HG03139 (cell line): ENCODE results near the gene ARID1B.

Experiments used
- ATAC-seq: cut with Tn5 transposase; IDR thresholded peaks from one replicate; pipeline ENCODE4 v1.9.1; 2021; ENCODE audit not compliant: unreplicated experiment

ARID1B gene

DNA sequence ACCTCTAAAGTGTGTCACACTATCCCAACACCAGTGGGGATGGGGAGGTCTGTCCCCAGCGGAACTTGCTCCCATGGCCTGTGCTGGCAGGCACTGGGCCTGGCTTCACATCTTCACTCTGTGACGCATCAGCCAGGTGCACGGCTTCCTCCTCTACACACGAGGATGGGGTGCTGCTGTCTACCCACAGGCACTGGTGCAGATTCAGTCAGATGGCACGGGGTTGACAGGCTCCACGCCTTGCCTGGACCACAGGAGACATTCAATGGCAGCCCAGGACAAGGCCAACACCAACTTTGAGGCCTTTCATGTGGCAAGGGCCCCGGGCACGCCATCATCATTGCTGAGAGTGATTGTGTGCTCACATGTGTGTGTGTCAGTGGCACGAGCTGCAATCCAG, 453.7 kb downstream of the ARID1B start:
- no peak for ATAC-seq

DNA sequence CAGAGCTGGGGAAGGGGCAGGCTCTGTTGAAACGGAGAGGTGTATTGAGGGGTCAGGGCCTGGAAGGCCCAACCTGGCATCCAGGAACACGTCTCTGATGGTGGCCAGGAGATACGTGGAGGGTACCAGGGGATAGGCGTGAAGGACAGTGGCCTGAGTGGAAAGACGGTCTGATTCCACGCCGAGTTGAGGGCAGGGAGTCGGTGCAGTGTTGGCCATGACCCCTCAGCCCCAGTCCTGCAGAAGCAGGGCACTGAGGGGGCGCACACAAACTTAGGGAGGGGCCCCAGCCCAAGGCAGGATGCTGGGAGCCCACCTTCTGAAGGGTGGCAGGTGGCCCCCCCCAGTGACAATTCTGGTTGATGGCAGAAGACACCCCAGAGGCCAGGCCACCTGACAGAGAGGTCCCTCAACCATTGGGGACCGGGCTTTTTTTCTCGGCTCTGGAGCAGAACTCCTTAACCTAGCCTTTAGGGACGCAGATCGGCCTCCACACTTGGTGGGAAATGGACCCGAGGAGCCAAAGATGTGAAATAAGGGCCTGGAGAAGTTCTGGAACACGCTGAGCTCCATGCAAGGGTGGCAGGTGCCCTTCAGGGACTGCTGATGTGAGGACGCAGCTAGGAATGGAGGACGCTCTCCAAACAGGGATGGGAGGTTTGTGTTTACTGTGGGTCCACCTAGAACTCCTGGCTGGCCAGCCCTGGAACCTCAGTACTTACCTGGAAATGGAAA, 455.1 kb downstream of the ARID1B start:
- ATAC-seq = no peak

- no peak for ATAC-seq
These were observed 456.0 kb downstream of the ARID1B start for GRCh38 chr6:157233156-157233555.

- no peak for ATAC-seq
These were observed 456.5 kb downstream of the ARID1B start for GRCh38 chr6:157233686-157234085.

GRCh38 chr6:157235600-157236039, 458.4 kb downstream of the ARID1B start:
- ATAC-seq = no peak

- ATAC-seq = no peak
These were observed 459.0 kb downstream of the ARID1B start for GRCh38 chr6:157236040-157236725.

DNA sequence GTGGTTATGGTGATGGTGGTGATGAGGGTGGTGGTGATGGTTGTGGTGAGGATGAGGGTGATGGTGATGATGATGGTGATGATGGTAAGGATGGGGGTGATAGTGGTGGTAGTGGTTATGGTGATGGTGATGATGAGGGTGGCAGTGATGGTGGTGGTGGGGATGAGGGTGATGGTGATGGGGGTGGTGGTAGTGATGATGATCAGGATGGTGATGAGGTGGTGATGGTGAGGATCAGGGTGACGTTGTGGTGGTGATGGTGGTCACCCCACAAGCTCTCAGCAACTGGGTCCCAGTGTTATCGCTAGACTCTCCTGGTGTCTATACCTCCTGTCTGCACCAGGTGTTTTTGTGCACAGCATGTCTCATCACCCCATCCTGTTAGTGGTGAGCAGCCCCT, 461.2 kb downstream of the ARID1B start:
- no peak for ATAC-seq

DNA sequence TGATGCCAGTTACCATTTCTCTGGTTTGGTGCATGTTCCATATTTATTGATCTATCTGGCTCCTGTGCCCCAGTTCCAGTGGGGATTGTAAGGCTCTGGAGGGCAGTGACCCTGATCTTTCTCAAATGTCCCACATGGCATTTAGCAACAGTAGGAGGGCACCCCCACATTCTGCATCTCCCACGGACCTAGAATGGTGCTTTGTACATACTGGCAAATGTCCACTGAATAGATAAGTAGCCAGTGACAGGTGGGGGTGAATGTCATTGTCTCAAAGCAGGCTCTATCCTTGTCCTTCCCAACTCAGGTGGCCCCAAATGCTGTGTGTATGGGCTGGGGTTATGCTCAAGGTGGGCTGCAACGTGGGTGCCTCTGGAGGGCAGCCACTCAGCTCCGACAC, 462.0 kb downstream of the ARID1B start:
- ATAC-seq = no peak

DNA sequence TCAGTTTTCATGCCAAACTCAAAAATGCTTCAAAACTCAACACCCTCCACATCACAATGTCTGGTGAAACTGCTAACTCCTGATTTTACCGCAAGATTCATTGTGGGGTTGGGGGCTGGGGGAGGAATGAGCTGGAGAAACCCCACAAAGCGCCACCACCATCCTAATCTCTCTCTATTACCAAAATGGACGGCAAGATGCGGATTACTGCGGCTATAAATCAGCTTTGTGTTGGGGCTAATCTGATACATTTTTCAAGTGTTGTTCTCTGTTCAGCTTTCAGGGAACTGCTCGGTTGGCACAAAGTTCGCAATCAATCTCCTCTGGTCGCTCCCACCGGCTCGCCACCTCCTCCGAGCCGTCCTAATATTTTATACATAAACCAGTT, 462.5 kb downstream of the ARID1B start:
- no peak for ATAC-seq

GRCh38 chr6:157240059-157240959, 463.1 kb downstream of the ARID1B start:
- ATAC-seq = no peak

DNA sequence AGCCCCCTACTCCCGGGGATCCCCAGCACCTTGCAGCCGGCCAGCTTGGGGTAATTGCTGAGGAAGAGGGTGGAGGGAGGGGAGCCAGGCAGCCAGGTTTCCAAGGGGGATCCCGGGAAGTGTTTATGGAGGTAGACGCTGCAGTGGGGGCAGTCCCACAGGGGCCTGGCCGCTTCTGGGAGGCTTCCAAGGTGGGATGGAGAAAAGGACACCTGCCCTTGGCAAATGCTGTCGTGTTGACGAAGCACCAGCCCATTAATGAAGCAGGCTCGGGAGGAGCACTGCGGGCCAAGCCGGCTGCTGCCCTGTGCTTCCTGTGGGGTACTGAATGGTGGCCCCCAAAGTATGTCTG, 463.8 kb downstream of the ARID1B start:
- no peak for ATAC-seq

GRCh38 chr6:157242791-157243190, 465.6 kb downstream of the ARID1B start:
- no peak for ATAC-seq

DNA sequence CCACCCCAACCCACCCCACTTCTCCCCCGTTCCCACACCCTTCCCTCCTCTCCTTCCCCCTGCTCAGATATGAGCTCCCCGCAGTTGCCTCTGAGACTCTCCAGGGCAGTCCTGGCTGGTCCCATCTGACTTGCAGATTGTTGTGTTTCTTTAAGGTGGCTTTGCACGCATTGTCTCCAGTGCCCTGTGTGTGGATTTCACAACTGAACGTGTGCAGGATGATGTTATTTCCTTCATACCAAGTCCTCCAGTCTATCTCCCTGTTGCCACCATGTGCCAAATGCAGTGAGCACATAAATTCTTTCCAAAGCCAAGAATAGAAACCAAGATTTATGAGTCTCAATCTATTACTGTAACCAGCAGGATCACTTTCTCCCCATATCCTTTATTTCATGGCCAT, 467.0 kb downstream of the ARID1B start:
- ATAC-seq = no peak

- no peak for ATAC-seq
These were observed 467.6 kb downstream of the ARID1B start for GRCh38 chr6:157244780-157245179.

GRCh38 chr6:157245436-157245835, 468.3 kb downstream of the ARID1B start:
- no peak for ATAC-seq

- ATAC-seq = no peak
These were observed 469.0 kb downstream of the ARID1B start for GRCh38 chr6:157246048-157246630.

- no peak for ATAC-seq
These were observed 469.8 kb downstream of the ARID1B start for GRCh38 chr6:157246771-157247484.

DNA sequence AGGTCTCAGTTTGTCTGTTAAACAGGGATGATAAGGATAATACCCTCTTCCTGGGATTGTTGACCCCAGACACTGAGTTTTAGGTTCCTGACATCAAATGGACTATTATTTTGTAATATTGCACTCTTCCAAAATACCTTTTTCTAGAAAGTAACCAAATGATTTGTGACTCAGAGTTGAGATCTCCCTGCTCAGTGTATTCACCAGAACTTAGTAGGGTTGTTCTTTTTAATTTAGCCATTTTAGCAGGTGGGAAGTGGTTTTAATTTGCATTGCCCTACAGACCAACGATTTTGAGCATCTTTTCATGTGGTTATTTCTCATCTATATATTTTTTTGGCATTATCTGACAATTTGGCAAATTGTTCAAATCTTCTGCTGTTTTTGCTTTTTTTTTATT, 471.1 kb downstream of the ARID1B start:
- no peak for ATAC-seq

- ATAC-seq = no peak
These were observed 472.6 kb downstream of the ARID1B start for GRCh38 chr6:157249826-157250225.

- ATAC-seq = no peak
These were observed 474.5 kb downstream of the ARID1B start for GRCh38 chr6:157251586-157252247.
